Peyer's patch (tissue), 4 donors: ENCODE data around the gene CPEB4. TPM values are rescaled to one million over a fixed set of nuclear protein-coding genes. Genes with fewer than 3 reads are reported as not detected.
A peak's percentile ranks its signal among the peaks of the same experiment; 100 is the strongest.

Experiments used
- DNase-seq, 3 donors: peaks; one replicate each; pipeline ENCODE4 v3.0.0-alpha.2; 2017 to 2019
- H3K27ac ChIP-seq, 4 donors: fragments of 200-600 bp; sonication (generic); one replicate each; pipeline ENCODE4 v1.5.1; 2016 to 2019
- H3K27me3 ChIP-seq, 2 donors: fragments of 200-600 bp; sonication (generic); one replicate each; pipeline ENCODE4 v1.5.1; 2019
- H3K36me3 ChIP-seq, 3 donors: fragments of 200-600 bp; sonication (generic); one replicate each; pipeline ENCODE4 v1.5.1; 2016 to 2019
- H3K4me1 ChIP-seq, 4 donors: fragments of 200-600 bp; sonication (generic); one replicate each; pipeline ENCODE4 v1.5.1; 2016 to 2019
- H3K4me3 ChIP-seq, 4 donors: fragments of 200-600 bp; sonication (generic); 1 replicate in 3 of 4; 2 replicates in 1 of 4; pipeline ENCODE4 v1.5.1; 2016 to 2019; ENCODE audit warnings: mild to moderate bottlenecking in 1 of 4
- H3K9me3 ChIP-seq, 4 donors: fragments of 200-600 bp; sonication (generic); one replicate each; pipeline ENCODE4 v1.5.1; 2016 to 2019; ENCODE audit warnings: mild to moderate bottlenecking in 1 of 4
- CTCF ChIP-seq, 6 experiments: fragments of 450-650 bp in 4 of 6; fragments of 200-600 bp in 2 of 6; sonication (generic) in 1 of 6; IDR thresholded peaks; one replicate each; pipeline ENCODE4 v1.5.1; 2017 to 2019; ENCODE audit warnings: antibody characterized with exemption in 6 of 6, mild to moderate bottlenecking in 3 of 6, moderate library complexity in 1 of 6
- POLR2A ChIP-seq, 2 donors: fragments of 450-650 bp; IDR thresholded peaks; one replicate each; pipeline ENCODE4 v1.5.1; 2017; ENCODE audit warnings: antibody characterized with exemption in 2 of 2, mild to moderate bottlenecking in 2 of 2, moderate library complexity in 2 of 2
- total RNA-seq, 4 donors: library from RNA; depleted of rRNA; stranded (reverse); fragments of >200 nt; gene quantifications; one replicate each; pipeline ENCODE4 v1.1.0, GENCODE V29; 2016

CPEB4 gene
- total RNA-seq, 4 donors from 2014 or later: 29.7 to 67.0 (median 57.6) TPM

- TF ChIP-seq CTCF (IDR thresholded peaks at IDR 0.05): no peak
- no peak for TF ChIP-seq POLR2A (IDR thresholded peaks at IDR 0.05)
- Histone ChIP-seq H3K36me3 (peaks cover 0 to 6% (median 0%) of the 10 kb centered on the region in 3 donors), H3K4me1 (peaks cover 0 to 38% (median 0%) of the 10 kb centered on the region in 4 donors), H3K9me3 (no peaks in the 10 kb centered on the region), H3K27me3 (no peaks in the 10 kb centered on the region), H3K4me3 (no peak overlapping the region), H3K27ac (no peak overlapping the region)
- no peak for DNase-seq
Measured at GRCh38 chr5:173916233-173916632, 28.1 kb downstream of the CPEB4 start.

- Histone ChIP-seq H3K36me3 (peaks cover 0 to 3% (median 0%) of the 10 kb centered on the region in 3 donors), H3K4me3 (peak overlapping the region; percentile 27 to 51 (median 40)), H3K9me3 (no peaks in the 10 kb centered on the region), H3K4me1 (peaks cover 0 to 45% (median 0%) of the 10 kb centered on the region in 4 donors), H3K27me3 (no peaks in the 10 kb centered on the region), H3K27ac (peak overlapping the region; percentile 71 to 81 (median 77))
- TF ChIP-seq CTCF (IDR thresholded peaks at IDR 0.05) (peak in 3 of 6 experiments; percentile 2 to 27 (median 10)), POLR2A (IDR thresholded peaks at IDR 0.05) (peak; percentile 23 to 54)
- peak; percentile 55 to 86 (median 75) for DNase-seq
Measured at GRCh38 chr5:173917788-173918786, 29.9 kb downstream of the CPEB4 start.

- no peak for DNase-seq
- Histone ChIP-seq H3K9me3 (no peaks in the 10 kb centered on the region), H3K4me1 (peaks cover 0 to 45% (median 0%) of the 10 kb centered on the region in 4 donors), H3K36me3 (no peaks in the 10 kb centered on the region), H3K4me3 (no peak overlapping the region), H3K27me3 (no peaks in the 10 kb centered on the region), H3K27ac (peak overlapping the region in 1 of 4 donors; percentile 81)
- no peak for TF ChIP-seq POLR2A (IDR thresholded peaks at IDR 0.05)
- TF ChIP-seq CTCF (IDR thresholded peaks at IDR 0.05): no peak
Measured at GRCh38 chr5:173919443-173919842, 31.3 kb downstream of the CPEB4 start.

- Histone ChIP-seq H3K36me3 (no peaks in the 10 kb centered on the region), H3K27ac (peak overlapping the region in 1 of 4 donors; percentile 81), H3K27me3 (no peaks in the 10 kb centered on the region), H3K4me1 (peaks cover 0 to 45% (median 0%) of the 10 kb centered on the region in 4 donors), H3K9me3 (no peaks in the 10 kb centered on the region), H3K4me3 (no peak overlapping the region)
- no peak for DNase-seq
- peak in 1 of 6 experiments; percentile 19 for TF ChIP-seq CTCF (IDR thresholded peaks at IDR 0.05)
- TF ChIP-seq POLR2A (IDR thresholded peaks at IDR 0.05): no peak
Measured at GRCh38 chr5:173920024-173920753, 32.0 kb downstream of the CPEB4 start.

GRCh38 chr5:173920866-173921555 lies 32.9 kb downstream of the CPEB4 start:
- H3K4me1 ChIP-seq: peaks cover 0 to 45% (median 0%) of the 10 kb centered on the region in 4 donors
- no peak overlapping the region for H3K27ac ChIP-seq
- TF ChIP-seq POLR2A (IDR thresholded peaks at IDR 0.05) (no peak), CTCF (IDR thresholded peaks at IDR 0.05) (no peak)
- no peaks in the 10 kb centered on the region for H3K27me3 ChIP-seq
- no peaks in the 10 kb centered on the region for H3K9me3 ChIP-seq
- H3K36me3 ChIP-seq: no peaks in the 10 kb centered on the region
- no peak for DNase-seq
- H3K4me3 ChIP-seq: no peak overlapping the region
